ENCODE measurements around the gene SLC39A1.
"Not testable (repeated sequence)": the region's sequence is repeated elsewhere in the genome, so short reads cannot be mapped to it uniquely, and the experiment has no call there.

Gene SLC39A1, protein sequence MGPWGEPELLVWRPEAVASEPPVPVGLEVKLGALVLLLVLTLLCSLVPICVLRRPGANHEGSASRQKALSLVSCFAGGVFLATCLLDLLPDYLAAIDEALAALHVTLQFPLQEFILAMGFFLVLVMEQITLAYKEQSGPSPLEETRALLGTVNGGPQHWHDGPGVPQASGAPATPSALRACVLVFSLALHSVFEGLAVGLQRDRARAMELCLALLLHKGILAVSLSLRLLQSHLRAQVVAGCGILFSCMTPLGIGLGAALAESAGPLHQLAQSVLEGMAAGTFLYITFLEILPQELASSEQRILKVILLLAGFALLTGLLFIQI

DNA sequence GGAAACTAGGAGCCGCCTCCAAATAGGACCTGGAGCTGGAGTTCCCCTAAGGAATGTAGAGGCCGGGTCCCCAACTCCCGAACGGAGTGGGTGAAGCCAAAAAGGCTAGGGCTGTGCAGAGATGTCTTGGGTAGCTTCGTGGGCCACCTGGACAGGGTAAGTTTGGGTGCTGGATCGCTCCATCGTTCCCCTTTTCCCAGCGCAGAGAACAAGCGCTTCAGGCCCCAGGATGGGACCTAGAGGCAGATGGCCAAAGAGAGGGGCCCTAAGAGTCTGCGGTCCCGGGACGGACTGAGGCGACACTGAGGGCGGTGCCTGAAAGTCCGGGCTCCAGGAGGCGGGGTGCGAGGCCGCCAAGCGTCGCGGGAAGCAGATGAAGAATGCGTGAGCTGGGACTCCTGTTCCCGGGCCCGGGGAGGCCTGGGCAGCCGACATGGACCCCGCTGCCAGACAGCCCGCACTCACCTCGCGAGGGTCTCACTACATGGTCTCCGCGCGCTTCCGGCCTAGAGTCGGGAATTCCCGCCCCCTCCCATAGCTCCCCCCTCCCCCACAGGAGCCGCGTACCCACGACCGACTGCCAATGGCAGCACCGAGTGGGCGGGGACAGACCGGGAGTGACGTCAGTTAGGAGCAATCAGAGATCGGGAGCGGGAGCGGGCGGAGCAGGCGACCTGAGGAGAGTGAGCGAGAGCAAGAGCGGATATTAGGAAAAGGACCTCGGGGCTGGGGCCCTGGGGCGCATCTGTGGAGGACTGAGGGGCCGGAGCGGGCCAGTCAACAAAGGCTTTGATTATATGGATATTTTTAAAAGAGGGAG, at the start of gene SLC39A1:
SLC39A1 (minus strand) TSS at position 508 of the 820 bp plus-strand sequence. CDS start 822 bp downstream, outside the sequence.
- peak; percentile 96 for DNase-seq

DNA sequence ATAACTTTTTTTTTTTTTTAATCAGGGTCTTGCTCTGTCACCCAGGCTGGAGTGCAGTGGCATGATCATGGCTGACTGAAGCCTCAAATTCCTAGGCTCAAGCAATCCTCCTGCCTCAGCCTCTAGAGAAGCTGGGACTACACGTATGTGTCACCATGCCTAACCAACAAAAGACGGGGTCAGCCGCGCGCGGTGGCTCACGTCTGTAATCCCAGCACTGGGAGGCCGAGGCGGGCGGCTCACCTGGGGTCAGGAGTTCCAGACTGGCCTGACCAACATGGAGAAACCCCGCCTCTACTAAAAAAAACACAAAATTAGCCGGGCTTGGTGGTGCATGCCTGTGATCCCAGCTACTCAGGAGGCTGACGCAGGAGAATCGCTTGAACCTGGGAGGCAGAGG, 49.2 kb upstream of the SLC39A1 start:
- DNase-seq = not testable (repeated sequence)

DNA sequence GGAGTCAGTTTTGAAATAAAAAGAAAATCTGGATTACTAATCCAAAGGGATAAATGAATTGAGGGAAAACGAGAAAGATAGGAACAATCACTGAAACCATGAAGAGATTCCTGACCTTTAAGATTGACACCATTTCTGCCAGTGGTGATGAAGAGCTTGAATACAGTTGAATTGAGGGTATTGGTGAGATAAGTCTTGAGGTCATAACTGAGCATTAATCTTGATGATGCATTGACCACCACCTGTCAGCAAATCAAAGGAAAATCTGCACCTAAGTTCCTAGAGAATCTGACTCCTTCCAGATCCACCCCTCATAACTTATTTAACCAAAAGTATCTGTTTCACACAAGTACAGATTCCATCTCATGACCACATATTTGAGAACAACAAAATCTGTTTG, 48.8 kb upstream of the SLC39A1 start:
- DNase-seq = no peak

DNA sequence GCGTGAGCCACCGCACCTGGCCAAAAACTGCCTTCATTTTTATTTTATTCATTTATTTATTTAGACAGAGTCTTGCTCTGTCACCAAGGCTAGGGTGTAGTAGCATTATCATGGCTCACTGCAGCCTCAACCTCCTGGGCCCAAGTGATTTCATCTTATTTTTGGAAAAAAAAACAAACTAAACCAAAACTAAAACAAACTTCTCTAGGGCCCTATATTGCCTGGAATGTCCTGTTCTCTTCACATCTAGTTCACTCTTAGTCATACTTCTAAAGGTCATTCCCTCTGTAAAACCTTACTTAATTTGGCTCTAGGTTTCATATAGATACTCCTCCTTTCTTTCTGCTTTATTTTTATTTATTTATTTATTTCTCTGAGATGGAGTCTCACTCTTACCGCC, 42.8 kb upstream of the SLC39A1 start:
- no peak for DNase-seq

DNA sequence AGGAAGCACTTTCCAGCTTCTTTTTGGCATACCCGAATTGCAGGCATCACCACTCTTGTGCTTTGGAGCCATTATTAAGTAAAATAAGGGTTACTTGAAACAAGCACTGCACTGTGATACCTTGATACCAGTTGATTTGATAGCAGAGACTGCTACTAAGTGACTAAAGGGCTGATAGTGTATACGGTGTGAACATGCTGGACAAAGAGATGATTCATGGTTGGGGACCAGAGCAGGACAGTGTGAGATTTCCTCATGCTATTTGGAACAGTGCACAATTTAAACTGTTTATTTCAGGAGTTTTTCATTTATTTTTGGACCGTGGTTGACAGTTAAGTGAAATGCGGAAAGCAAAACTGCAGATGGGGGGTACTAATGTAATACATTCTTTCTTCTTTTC, 37.1 kb upstream of the SLC39A1 start:
- no peak for DNase-seq

DNA sequence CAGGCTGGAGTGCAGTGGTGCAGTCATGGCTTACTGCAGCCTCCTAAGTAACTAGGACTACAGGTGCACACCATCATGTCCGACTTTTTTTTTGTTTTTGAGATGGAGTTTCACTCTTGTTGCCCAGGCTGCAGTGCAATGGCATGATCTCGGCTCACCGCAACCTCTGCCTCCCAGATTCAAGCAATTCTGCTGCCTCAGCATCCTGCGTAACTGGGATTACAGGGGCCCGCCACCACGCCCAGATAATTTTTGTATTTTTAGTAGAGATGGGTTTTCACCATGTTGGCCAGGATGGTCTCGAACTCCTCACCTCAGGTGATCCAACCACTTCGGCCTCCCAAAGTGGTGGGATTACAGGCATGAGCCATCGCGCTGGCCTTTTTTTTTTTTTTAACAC, 33.5 kb upstream of the SLC39A1 start:
- DNase-seq = not testable (repeated sequence)

DNA sequence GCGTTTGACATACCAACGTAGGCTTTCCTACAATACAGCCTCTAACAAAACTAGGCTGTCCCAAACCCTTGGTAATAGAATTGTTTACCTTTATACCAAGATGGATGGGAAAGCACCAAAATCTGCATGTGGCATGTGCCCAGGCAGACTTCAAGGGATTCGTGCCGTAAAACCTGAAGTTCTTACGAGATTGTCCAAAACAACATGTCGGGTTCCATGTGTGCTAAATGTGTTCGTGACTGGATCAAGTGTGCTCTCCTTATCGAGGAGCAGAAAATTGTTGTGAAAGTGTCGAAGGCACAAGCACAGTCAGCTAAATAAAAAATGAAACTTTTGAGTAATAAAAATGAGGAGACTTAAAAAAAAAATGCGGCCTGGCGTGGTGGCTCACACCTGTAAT, 32.3 kb upstream of the SLC39A1 start:
- DNase-seq = no peak

DNA sequence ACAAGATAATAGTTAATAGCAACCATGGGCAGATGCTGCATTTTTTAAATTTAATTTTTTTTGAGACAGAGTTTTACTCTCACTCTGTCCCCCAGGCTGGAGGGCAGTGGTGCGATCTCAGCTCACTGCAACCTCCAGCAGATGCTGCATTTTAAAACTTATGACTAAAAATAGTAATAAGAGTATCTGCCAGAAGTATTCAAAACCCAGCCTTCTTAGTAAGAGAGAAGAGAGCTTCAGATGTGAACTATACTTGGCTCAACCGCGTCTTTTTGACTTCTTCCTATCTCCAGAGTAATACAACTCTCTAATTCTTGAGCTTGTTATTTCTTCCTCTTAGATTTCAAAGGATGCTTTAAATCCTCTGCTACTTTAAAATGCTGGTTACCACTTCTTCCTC, 31.9 kb upstream of the SLC39A1 start:
- no peak for DNase-seq

DNA sequence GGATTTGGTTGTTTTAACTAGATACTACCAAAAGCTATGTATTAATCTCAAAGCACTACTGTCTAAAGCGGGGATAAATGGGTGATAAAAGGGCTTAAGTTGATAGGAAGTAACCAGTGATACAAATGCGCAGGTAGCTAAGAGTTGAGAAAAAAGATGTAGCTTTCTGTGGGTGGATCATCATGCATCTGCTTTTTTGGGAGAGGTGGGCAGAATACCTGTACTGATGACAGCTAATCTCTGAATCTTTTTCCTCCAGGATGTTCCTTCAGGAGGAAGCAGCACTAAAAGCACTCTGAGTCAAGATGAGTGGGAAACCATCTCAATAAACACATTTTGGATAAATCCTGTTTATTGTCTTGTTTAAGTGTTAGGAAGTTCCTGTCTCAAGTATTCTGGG, 28.5 kb upstream of the SLC39A1 start:
- no peak for DNase-seq

DNA sequence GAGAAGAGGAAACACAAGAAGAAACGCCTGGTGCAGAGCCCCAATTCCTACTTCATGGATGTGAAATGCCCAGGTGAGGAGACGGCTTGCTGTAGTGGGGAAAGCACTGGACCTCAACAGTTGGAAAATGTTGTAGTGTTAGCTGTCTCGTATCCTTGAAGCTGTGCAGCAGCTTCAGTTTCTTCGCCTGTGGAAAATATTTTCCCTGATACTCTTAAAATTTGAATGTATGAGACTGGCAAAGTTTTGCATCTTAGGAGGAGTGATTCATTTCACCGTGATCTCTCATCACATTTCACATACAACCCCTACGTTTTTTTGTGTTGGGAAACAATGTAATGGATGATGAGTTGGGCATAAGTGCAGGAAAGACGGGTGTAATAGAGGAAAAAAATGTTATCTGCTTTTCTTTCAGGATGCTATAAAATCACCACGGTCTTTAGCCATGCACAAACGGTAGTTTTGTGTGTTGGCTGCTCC, 27.9 kb upstream of the SLC39A1 start:
- DNase-seq = no peak

DNA sequence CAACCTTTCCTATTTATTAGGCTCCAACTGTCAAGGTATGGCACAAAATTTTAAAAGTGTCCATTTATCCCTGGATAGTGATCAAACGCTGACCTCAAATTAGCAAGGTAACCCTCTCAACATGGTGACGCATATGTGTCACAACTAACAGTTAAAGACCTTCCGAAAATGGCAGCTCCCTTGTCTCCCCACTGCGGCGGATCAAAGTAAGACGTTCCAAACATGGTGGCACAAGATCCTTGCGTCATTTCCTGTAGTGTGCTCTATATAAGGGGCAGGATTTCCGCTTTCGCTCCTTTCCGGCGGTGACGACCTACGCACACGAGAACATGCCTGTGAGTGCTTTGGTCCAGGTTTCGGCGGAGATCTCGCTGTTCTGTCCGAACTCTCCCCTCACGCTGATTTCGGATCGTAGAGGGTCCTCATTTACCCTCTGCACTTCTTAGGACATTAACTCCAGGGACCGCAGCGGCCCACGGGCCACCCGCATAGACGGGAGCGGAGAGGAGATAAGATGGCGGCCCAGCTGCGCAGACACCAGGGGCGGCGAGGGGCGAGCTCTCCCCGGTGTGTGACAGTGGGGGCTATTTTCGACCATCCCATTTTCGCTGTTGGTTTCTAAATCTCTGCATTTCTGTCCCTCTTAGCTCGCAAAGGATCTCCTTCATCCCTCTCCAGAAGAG, 27.3 kb upstream of the SLC39A1 start, which contains the start of gene RPS27:
RPS27 (plus strand) TSS at position 295 of the 683 bp plus-strand sequence; CDS start at position 330, 35 bp downstream.
- DNase-seq = peak; percentile 94

DNA sequence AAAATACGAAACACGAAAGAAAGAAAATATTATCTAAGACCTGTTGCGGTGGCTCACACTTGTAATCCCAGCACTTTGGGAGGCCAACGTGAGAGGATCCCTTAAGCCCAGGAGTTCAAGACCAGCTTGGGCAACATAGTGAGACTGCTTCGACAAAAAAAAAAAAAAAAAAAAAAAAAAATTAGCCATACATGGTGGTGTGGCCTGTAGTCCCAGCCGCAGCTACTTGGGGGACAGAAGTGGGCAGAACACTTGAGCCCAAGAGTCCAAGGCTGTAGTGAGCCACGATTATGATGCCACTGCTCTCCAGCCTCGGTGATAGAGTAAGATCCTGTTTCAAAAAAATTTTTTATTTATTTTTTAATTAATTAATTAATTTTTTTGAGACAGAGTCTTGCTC, 24.3 kb upstream of the SLC39A1 start:
- no peak for DNase-seq

DNA sequence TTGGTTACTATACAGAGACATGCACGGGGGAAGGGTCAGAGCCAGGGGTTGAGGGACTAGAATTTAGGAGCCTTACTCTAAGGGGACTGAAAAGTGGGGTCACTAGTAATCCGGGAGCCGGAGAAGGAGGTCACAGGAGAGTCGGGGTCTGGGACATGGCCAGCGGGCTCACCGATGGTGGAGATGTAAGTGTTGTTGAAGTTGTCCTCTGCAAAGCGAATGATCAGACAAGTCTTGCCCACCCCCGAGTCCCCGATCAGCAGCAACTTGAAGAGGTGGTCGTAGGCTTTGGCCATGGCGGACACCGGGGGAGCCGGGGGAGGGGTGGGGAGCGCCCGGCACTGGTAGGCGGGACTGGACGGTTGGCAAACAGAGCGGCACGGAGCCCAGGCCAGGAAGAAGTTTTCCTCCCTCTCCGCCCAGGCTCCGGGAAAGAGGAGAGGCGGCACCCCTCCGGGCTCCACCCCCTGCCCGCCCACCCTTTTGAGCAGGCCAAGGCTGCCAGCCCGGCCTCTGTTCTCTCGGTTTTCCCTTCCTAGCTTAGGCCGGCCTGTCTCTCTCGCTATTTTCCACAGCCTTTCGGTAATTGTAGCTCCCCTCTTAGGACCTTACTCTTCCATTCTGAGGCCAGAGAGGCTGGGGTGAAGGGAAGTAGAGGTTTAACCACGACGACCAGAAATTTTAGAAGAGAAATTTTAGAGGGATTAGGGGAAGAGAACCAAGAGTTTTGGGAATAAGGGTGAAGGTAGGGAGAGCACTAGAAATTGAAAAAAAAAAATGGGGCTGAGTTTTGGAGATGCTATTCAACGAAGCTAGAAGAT, 22.8 kb upstream of the SLC39A1 start, which contains the start of gene RAB13:
RAB13 (minus strand) TSS at position 399 of the 821 bp plus-strand sequence; CDS start at position 296, 103 bp downstream.
- peak; percentile 78 for DNase-seq

DNA sequence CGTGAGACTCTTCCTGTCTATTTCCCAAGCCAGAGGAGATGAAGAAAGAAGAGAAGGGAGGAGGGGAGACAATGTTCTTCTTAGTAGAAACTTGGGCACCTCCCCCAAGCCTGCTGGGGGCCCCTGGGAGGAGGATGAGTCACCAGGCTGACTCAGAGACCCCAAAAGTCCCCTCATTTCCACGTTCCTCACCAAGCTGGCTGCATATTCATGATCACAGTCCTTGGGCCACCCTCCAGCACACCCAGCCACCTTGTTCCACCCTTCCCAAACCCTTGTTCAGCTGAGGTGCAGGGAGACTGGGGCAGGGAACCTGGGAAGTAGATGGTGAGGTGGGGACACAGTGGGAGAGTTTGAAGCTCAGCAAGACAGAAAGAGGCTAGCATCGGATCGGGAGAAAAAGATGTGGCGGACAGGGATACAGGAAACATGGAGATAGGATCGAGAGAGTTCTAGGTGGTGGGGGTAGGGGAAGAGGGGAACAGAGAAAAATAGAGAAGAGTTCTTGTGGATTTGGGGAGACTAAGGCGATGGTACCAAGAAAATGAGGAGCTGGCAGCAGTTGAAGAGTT, 22.1 kb upstream of the SLC39A1 start:
- peak; percentile 14 for DNase-seq

DNA sequence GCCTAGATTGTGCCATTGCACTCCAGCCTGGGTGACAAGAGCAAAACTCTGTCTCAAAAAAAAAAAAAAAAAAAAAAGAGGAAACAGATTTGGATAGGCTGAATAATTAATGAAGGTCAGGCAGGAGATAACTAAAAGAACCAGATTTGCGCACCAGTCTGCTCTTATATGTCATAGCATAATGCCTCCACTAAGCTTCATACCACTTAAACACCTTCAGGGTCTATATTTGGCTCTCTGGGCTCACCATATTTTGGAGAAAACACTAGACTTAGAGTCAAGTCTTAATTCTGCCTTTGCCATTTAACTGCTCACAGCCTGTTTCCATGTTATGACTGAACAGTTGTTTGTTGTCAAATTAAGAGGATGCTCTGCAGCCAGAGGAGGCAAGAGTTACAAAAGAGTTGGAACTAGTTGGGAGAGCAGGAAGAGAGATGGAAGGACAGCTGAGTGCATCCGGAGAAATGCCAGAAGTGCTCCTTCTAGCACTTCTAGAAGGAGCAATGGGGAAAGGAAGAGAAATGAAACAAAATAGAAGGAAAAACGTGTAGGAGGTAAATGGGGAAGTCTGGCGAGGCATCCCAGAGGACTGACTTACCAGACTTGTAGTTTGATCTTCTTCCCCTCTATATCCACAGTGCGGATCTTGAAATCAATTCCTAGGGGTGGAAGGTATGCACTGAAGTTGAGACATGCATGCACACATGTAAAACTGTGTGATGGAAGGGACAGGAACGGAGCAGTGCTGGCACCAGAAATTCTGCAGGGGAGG, 21.0 kb upstream of the SLC39A1 start:
- no peak for DNase-seq

DNA sequence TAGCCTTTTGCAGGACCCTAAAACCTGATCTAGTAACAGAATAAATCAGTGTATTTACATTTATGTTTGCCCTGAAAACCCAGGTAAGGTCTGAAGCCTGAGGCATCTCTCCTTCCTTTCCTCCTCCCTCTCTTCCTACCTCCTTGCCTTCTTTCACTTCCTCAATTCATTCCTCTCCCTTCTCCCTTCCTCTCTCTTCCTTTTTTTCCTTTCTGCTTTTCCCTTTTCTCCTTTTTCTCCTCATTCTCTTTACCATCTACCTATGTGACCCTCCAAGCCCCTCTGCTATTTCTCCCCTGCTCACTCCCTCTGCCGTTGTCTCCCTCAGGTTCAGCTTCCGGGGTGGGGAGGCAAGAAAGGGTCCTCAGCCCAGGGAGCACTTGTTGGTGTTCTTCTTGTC, 18.4 kb upstream of the SLC39A1 start:
- DNase-seq = not testable (repeated sequence)

DNA sequence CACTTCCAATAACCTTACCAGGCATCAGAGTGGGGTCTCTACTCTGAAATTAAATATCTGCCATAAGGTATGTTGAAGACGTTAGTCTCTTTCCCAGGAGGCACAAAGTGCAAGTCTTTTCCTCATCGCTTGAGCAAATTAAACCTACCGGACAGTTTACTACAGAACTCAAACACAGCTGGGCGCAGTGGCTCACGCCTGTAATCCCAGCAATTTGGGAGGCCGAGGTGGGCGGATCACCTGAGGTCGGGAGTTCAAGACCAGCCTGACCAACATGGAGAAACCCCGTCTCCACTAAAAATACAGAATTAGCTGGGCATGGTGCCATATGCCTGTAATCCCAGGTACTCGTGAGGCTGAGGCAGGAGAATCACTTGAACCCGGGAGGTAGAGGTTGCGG, 15.8 kb upstream of the SLC39A1 start:
- DNase-seq = not testable (repeated sequence)

DNA sequence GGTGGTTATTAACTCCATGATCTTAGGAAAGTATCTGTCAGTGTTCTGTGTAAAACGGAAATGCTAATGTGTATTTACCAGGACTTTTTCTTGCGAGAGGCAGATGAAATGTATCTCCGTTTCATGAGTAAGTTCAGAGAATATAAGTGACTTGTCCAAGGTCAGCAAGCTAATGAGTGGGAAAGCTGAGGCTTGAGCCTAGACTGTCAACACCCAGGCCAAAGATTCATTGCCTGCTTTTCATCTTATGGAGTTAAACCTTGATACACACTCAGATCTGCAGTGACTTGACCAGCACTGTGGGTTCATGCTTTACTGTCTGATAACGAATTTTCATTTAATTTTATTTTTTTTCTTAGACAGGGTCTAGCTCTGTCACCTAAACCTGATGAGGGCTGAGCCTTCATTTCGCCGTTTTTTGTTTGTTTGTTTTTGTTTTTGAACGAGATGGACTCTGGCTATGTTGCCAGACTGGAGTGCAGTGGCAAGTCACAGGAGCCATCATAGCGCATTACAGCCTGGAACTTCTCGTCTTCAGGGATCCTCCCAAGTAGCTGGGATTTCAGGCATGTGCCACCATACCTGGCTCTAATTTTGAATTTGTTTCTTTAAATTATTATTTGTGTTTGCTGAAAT, 15.1 kb upstream of the SLC39A1 start:
- DNase-seq = no peak

DNA sequence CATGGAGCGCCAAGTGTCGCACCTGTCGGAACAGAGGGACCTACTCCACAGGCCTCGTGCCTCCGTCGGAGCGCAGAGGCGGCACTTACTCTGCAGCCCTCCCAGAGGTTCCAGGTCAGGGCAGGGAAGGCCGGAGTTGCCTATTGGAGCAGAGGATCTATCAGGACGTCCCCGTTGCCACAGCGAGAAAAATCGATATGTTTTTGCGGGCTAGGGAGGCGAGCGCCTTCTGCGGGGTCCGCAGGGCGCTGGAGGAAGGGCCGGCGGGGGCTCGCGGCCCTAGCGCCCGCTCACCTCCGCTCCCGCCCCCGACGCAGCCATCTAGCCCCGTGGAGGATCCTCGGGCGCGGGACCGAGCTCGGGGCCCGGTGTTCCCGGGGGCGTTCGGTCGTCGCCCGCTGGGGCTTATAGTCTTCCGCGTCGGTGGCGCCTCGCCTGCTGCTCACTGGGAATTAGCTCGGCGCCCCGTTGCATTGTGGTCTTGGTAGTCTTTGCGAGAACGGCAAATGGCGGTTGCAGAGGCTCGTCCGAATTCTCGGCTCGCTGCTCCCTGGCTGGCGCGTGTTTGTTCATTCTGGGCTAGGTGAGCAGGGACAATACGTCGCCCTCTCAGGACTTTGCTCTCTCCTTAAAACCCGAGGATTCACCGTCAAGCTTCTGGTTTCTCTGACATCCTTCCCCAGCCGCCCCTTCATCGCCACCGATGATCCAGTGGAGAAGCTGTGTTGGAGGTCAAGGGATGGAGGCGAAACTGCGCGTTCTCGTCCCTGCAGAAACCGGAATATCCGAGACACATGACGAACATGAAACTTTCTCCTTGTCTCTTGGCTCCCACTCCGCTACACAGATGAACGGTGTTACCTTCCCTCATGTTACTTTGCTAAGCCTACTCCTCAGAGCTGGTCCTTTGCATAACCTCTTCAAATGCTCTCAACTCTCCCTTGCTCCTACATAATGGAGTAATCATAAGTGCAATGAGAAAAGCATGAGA, 14.2 kb upstream of the SLC39A1 start, which contains the start of gene JTB:
JTB (minus strand) TSS at position 425 of the 991 bp plus-strand sequence; CDS start at position 3, 422 bp downstream.
- peak; percentile 66 for DNase-seq
